Transverse colon (tissue), 4 donors: Measurements from ENCODE around the gene KRT33B. TPM values are rescaled to one million over a fixed set of nuclear protein-coding genes. Genes with fewer than 3 reads are reported as not detected.

Source experiments
- DNase-seq: peaks from one replicate; pipeline ENCODE4 v3.0.0-alpha.2; 2019
- H3K27ac ChIP-seq, 4 donors: fragments of 200-600 bp; sonication (generic); 2 replicates each; pipeline ENCODE4 v1.5.1; 2016 to 2018; ENCODE audit warnings: inconsistent platforms in 4 of 4
- H3K27me3 ChIP-seq: fragments of 200-600 bp; sonication (generic); 2 replicates; pipeline ENCODE4 v1.5.1; 2017; ENCODE audit warnings: inconsistent platforms
- H3K36me3 ChIP-seq, 4 donors: fragments of 200-600 bp; sonication (generic); 2 replicates each; pipeline ENCODE4 v1.5.1; 2017 to 2019; ENCODE audit warnings: inconsistent platforms in 4 of 4
- H3K4me1 ChIP-seq, 4 donors: fragments of 200-600 bp; sonication (generic); 2 replicates each; pipeline ENCODE4 v1.5.1; 2017 to 2020; ENCODE audit warnings: inconsistent platforms in 4 of 4
- H3K4me3 ChIP-seq, 4 donors: fragments of 200-600 bp; sonication (generic); 1 replicate in 1 of 4; 2 replicates in 3 of 4; pipeline versions ENCODE4 v1.5.1 to v1.6.1; 2017 to 2019; ENCODE audit warnings: inconsistent platforms in 4 of 4
- H3K9me3 ChIP-seq, 2 donors: fragments of 200-600 bp; sonication (generic); 2 replicates each; pipeline ENCODE4 v1.5.1; 2017 to 2019; ENCODE audit warnings: inconsistent platforms in 2 of 2
- CTCF ChIP-seq, 5 experiments: fragments of 200-600 bp in 3 of 5; fragments of 450-650 bp in 2 of 5; sonication (generic) in 3 of 5; IDR thresholded peaks; 1 replicate in 2 of 5; 2 replicates in 3 of 5; pipeline ENCODE4 v1.5.1; 2016 to 2017; ENCODE audit warnings: antibody characterized with exemption in 5 of 5, inconsistent platforms in 3 of 5, mild to moderate bottlenecking in 2 of 5, moderate library complexity in 1 of 5
- EP300 ChIP-seq: sonication (generic); formaldehyde crosslinking; IDR thresholded peaks from one replicate; pipeline ENCODE4 v1.6.1; 2017; ENCODE audit warnings: antibody characterized with exemption, low read depth
- POLR2A ChIP-seq: fragments of 450-650 bp; IDR thresholded peaks from one replicate; pipeline ENCODE4 v1.6.1; 2016; ENCODE audit warnings: antibody characterized with exemption, mild to moderate bottlenecking, moderate library complexity
- POLR2AphosphoS5 ChIP-seq, 3 donors: sonication (generic); formaldehyde crosslinking; IDR thresholded peaks; one replicate each; pipeline ENCODE4 v1.6.1; 2016; ENCODE audit warnings: antibody characterized with exemption in 3 of 3
- WGBS, 2 donors: methylation state at CpG; one replicate each; pipeline ENCODE4 v1.1.5; 2018; ENCODE audit warnings: low coverage in 1 of 2; 5-methylcytosine and 5-hydroxymethylcytosine counted together
- in situ Hi-C, 4 donors: fragments of 200-750 bp; cut with MboI; loops; one replicate each; pipeline versions ENCODE4 v1.15.0 to v1.15.1; 2017; ENCODE audit warnings: low sequenced_read_pairs in 3 of 4, low pct_ligation_motif_present in 1 of 4, low pct_unique_long_range_greater_than_20kb in 1 of 4
- intact Hi-C: fragments of 100-400 bp; cut with DNase I; formaldehyde crosslinking; loops from one replicate; pipeline ENCODE4 v1.15.1; 2023; ENCODE audit warnings: low total_unique reads
- total RNA-seq, 4 donors: library from RNA; depleted of rRNA; stranded (reverse); fragments of >200 nt; gene quantifications; one replicate each; pipeline ENCODE4 v1.1.0, GENCODE V29; 2016

The KRT33B gene
- total RNA-seq, 4 donors from 2014 or later: not detected

GRCh38 chr17:41329279-41329948 lies 40.2 kb downstream of the KRT33B start:
- H3K36me3 ChIP-seq: no peaks in the 10 kb centered on the region
- intact Hi-C loops (no loop called here), in situ Hi-C loops (loop anchor here in 3 of 4 donors (10.0 to 25.0 kb wide), 2 partner anchors 415 to 517 kb away; partner anchors contain the start of gene KRT10 (in 1 of the 3))
- no peak overlapping the region for H3K4me3 ChIP-seq
- H3K9me3 ChIP-seq: no peaks in the 10 kb centered on the region
- 26 to 45% methylated on average over 4 to 13 of the region's 13 CpGs for WGBS, 2 donors
- TF ChIP-seq CTCF (IDR thresholded peaks at IDR 0.05): peak; percentile 43 to 73 (median 67)
- TF ChIP-seq EP300: no peak
- H3K27ac ChIP-seq: no peak overlapping the region
- H3K27me3 ChIP-seq: no peaks in the 10 kb centered on the region
- no peaks in the 10 kb centered on the region for H3K4me1 ChIP-seq
- peak; percentile 56 for DNase-seq

GRCh38 chr17:41328207-41328606 lies 41.4 kb downstream of the KRT33B start:
- no peak for DNase-seq
- Histone ChIP-seq H3K4me3 (no peak overlapping the region), H3K27ac (no peak overlapping the region), H3K9me3 (no peaks in the 10 kb centered on the region), H3K36me3 (no peaks in the 10 kb centered on the region), H3K4me1 (no peaks in the 10 kb centered on the region), H3K27me3 (no peaks in the 10 kb centered on the region)
- WGBS, 2 donors: 60% methylated on average over 5 of the region's 7 CpGs; no CpG with 5 or more reads in 1 of the 2 donors
- intact Hi-C loops: no loop called here
- in situ Hi-C loops: loop anchor here in 3 of 4 donors (10.0 to 25.0 kb wide), 2 partner anchors 413 to 516 kb away; partner anchors contain the start of gene KRT10 (in 1 of the 3)
- no peak for TF ChIP-seq POLR2A
- TF ChIP-seq EP300: no peak
- TF ChIP-seq POLR2AphosphoS5 (IDR thresholded peaks at IDR 0.05): no peak
- TF ChIP-seq CTCF (IDR thresholded peaks at IDR 0.05): no peak

GRCh38 chr17:41327411-41328120 lies 42.0 kb downstream of the KRT33B start:
- in situ Hi-C loops (loop anchor here in 3 of 4 donors (10.0 to 25.0 kb wide), 2 partner anchors 413 to 515 kb away; partner anchors contain the start of gene KRT10 (in 1 of the 3)), intact Hi-C loops (no loop called here)
- 75% methylated on average over 8 of the region's 8 CpGs; no CpG with 5 or more reads in 1 of the 2 donors for WGBS, 2 donors
- Histone ChIP-seq H3K4me3 (no peak overlapping the region), H3K36me3 (no peaks in the 10 kb centered on the region), H3K27me3 (no peaks in the 10 kb centered on the region), H3K27ac (no peak overlapping the region), H3K9me3 (no peaks in the 10 kb centered on the region), H3K4me1 (no peaks in the 10 kb centered on the region)
- no peak for DNase-seq
- no peak for TF ChIP-seq EP300
- TF ChIP-seq CTCF (IDR thresholded peaks at IDR 0.05): no peak
